NCI-H1436 treated with DMSO at 0.1 percent for 48 hours (cell line): ENCODE results near the gene TFF1.

Source experiments
- DNase-seq: peaks from one replicate; lab custom pipeline; 2025; lab: John Stamatoyannopoulos, UW

Gene TFF1

GRCh38 chr21:42317341-42317741 is 49.0 kb downstream of the TFF1 start:
- DNase-seq, result no peak

GRCh38 chr21:42316891-42317290 is 49.4 kb downstream of the TFF1 start:
- DNase-seq, result no peak

GRCh38 chr21:42315296-42315891 is 50.9 kb downstream of the TFF1 start, which contains the start of gene TFF3:
TSS of gene TFF3 (minus strand) at chr21:42315409. CDS start at chr21:42315374, 35 bp downstream.
- no peak for DNase-seq

GRCh38 chr21:42314616-42315295 is 51.6 kb downstream of the TFF1 start:
- DNase-seq, result no peak

- DNase-seq, result no peak
Observed at GRCh38 chr21:42313501-42313969, 52.8 kb downstream of the TFF1 start.

- DNase-seq, result no peak
Observed at GRCh38 chr21:42312626-42313104, 53.7 kb downstream of the TFF1 start.
